Upper lobe of left lung (tissue), 6 donors: ENCODE results near the gene MPRIP. TPM values are rescaled to one million over a fixed set of nuclear protein-coding genes. Genes with fewer than 3 reads are reported as not detected.

Experiments
- ATAC-seq, 2 donors: fragments of 200-7000 bp; cut with Tn5 transposase; one replicate each; pipeline ENCODE4 v1.9.1; 2022; ENCODE audit warnings: mild to moderate bottlenecking in 2 of 2, moderate library complexity in 2 of 2; ENCODE audit not compliant: low FRiP score in 2 of 2
- DNase-seq, 2 donors: peaks; one replicate each; pipeline ENCODE4 v3.0.0-alpha.2; 2019 to 2020
- H3K27ac ChIP-seq, 4 donors: fragments of 200-600 bp; sonication (generic); one replicate each; pipeline ENCODE4 v1.5.1; 2016 to 2019
- H3K27me3 ChIP-seq, 4 donors: fragments of 200-600 bp; sonication (generic); one replicate each; pipeline ENCODE4 v1.5.1; 2017 to 2019
- H3K36me3 ChIP-seq, 4 donors: fragments of 200-600 bp; sonication (generic); one replicate each; pipeline ENCODE4 v1.5.1; 2016 to 2019
- H3K4me1 ChIP-seq, 4 donors: fragments of 200-600 bp; sonication (generic); one replicate each; pipeline ENCODE4 v1.5.1; 2018 to 2019
- H3K4me3 ChIP-seq, 4 donors: fragments of 200-600 bp; sonication (generic); one replicate each; pipeline ENCODE4 v1.5.1; 2017 to 2019; ENCODE audit warnings: mild to moderate bottlenecking in 2 of 4, moderate library complexity in 1 of 4
- H3K9me3 ChIP-seq, 4 donors: fragments of 200-600 bp; sonication (generic); one replicate each; pipeline ENCODE4 v1.5.1; 2018 to 2019
- CTCF ChIP-seq, 6 experiments: fragments of 450-650 bp in 4 of 6; fragments of 200-600 bp in 2 of 6; sonication (generic) in 2 of 6; IDR thresholded peaks; one replicate each; pipeline ENCODE4 v1.5.1; 2016 to 2019; ENCODE audit warnings: antibody characterized with exemption in 6 of 6
- EP300 ChIP-seq, 4 donors: sonication (generic); formaldehyde crosslinking; IDR thresholded peaks; one replicate each; pipeline ENCODE4 v1.5.1; 2017; ENCODE audit warnings: antibody characterized with exemption in 4 of 4, control low read depth in 2 of 4
- POLR2A ChIP-seq, 4 donors: fragments of 450-650 bp; IDR thresholded peaks; one replicate each; pipeline ENCODE4 v1.5.1; 2016 to 2017; ENCODE audit warnings: antibody characterized with exemption in 4 of 4, mild to moderate bottlenecking in 2 of 4
- POLR2AphosphoS5 ChIP-seq, 2 donors: sonication (generic); formaldehyde crosslinking; IDR thresholded peaks; one replicate each; pipeline ENCODE4 v1.5.1; 2017; ENCODE audit warnings: antibody characterized with exemption in 2 of 2
- WGBS, 2 donors: methylation state at CpG; one replicate each; pipeline ENCODE4 v1.1.5; 2017 to 2018; 5-methylcytosine and 5-hydroxymethylcytosine counted together
- total RNA-seq, 6 donors: library from RNA; depleted of rRNA in 4 of 6; stranded (reverse); fragments of >200 nt in 4 of 6; gene quantifications; one replicate each; pipeline versions ENCODE4 v1.1.0 to v1.2.1, GENCODE V29; 2016 to 2021
- donor health status: DM: no; HTN: no; CAD: no; lungs with moderate emphysema.
- donor health status: DM: no; HTN: yes; CAD: no; lungs with severe emphysema.

MPRIP gene
- total RNA-seq, 6 donors from 2014 or later = 201 to 380 (median 285) TPM

- Histone ChIP-seq H3K27ac (no peak overlapping the region), H3K4me3 (no peak overlapping the region), H3K36me3 (peaks cover 0 to 22% (median 2%) of the 10 kb centered on the region in 4 donors), H3K9me3 (no peaks in the 10 kb centered on the region), H3K4me1 (peaks cover 31 to 46% (median 36%) of the 10 kb centered on the region in 4 donors), H3K27me3 (no peaks in the 10 kb centered on the region)
- ATAC-seq (no peak), DNase-seq (no peak)
- no peak for TF ChIP-seq CTCF (IDR thresholded peaks at IDR 0.05)
- TF ChIP-seq POLR2AphosphoS5 (IDR thresholded peaks at IDR 0.05) = no peak
- no peak for TF ChIP-seq POLR2A (IDR thresholded peaks at IDR 0.05)
- TF ChIP-seq EP300 (IDR thresholded peaks at IDR 0.05) = no peak
- WGBS, 2 donors = 82 to 86% methylated on average over 10 to 14 of the region's 14 CpGs
Observed at GRCh38 chr17:17071531-17072360, 29.5 kb downstream of the MPRIP start.

DNA sequence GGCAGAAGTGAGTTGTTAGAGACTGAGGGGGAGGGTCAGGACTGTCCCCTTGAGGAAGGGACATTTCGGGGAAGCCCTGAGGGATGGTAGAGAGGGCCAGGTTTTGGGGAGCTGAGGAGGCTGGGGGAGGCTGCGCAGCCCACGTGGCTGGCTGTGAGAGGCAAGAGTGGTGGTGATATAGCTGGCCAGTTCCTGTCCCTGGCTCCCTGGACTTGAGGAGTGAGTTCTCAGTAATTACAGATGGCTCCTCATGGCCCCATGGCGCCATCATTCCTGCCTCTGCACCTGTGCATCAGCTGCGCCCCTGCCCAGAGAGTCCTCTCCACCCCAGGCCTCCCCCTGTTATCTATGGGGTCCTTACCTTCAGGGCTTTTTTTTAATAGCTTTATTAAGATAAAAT, 30.3 kb downstream of the MPRIP start:
- 87 to 92% methylated on average over 5 of the region's 5 CpGs for WGBS, 2 donors
- H3K4me1 ChIP-seq = peaks cover 31 to 39% (median 36%) of the 10 kb centered on the region in 4 donors

DNA sequence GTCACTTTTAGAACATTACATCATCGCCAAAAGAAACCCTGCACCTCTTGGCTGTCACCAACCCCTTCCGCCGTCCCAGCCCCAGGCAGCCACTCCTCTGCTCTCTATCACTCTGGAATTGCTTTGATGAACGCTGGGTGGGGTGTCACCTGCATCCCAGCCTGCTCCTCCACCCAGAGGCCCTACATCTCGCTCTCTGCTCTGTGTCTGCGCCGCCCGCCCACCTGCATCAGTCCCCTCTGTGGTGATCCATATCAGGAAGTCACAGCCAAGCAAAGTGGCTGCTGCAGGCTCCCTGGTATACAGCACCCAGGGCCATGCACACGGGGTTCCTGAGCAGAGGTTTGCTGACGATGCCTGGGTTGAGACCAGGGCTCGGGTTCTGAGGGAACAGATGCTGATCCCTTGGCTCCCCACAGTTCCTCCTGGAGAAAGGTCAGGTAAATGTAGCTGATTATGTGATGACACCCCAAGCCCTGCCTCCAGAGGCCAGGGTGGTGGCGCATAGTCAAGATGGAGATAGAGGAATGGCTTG, 30.8 kb downstream of the MPRIP start:
- no peak for TF ChIP-seq POLR2AphosphoS5 (IDR thresholded peaks at IDR 0.05)
- TF ChIP-seq EP300 (IDR thresholded peaks at IDR 0.05) = no peak
- no peak for TF ChIP-seq CTCF (IDR thresholded peaks at IDR 0.05)
- no peak for TF ChIP-seq POLR2A (IDR thresholded peaks at IDR 0.05)
- Histone ChIP-seq H3K4me3 (no peak overlapping the region), H3K4me1 (peaks cover 36 to 42% (median 39%) of the 10 kb centered on the region in 4 donors), H3K27me3 (no peaks in the 10 kb centered on the region), H3K9me3 (no peaks in the 10 kb centered on the region), H3K27ac (peak overlapping the region in 1 of 4 donors; percentile 17), H3K36me3 (peaks cover 0 to 34% (median 6%) of the 10 kb centered on the region in 4 donors)
- ATAC-seq (no peak), DNase-seq (no peak)
- WGBS, 2 donors = 88 to 91% methylated on average over 9 to 12 of the region's 12 CpGs

More for the DNA sequence above, 30.3 kb downstream of the MPRIP start:
- no peak for ATAC-seq
- Histone ChIP-seq H3K36me3 (peaks cover 0 to 29% (median 2%) of the 10 kb centered on the region in 4 donors), H3K27me3 (no peaks in the 10 kb centered on the region), H3K9me3 (no peaks in the 10 kb centered on the region), H3K4me3 (no peak overlapping the region), H3K27ac (no peak overlapping the region)
- DNase-seq = no peak
- TF ChIP-seq EP300 (IDR thresholded peaks at IDR 0.05) = no peak
- TF ChIP-seq POLR2AphosphoS5 (IDR thresholded peaks at IDR 0.05) = no peak
- no peak for TF ChIP-seq POLR2A (IDR thresholded peaks at IDR 0.05)
- TF ChIP-seq CTCF (IDR thresholded peaks at IDR 0.05) = no peak

DNA sequence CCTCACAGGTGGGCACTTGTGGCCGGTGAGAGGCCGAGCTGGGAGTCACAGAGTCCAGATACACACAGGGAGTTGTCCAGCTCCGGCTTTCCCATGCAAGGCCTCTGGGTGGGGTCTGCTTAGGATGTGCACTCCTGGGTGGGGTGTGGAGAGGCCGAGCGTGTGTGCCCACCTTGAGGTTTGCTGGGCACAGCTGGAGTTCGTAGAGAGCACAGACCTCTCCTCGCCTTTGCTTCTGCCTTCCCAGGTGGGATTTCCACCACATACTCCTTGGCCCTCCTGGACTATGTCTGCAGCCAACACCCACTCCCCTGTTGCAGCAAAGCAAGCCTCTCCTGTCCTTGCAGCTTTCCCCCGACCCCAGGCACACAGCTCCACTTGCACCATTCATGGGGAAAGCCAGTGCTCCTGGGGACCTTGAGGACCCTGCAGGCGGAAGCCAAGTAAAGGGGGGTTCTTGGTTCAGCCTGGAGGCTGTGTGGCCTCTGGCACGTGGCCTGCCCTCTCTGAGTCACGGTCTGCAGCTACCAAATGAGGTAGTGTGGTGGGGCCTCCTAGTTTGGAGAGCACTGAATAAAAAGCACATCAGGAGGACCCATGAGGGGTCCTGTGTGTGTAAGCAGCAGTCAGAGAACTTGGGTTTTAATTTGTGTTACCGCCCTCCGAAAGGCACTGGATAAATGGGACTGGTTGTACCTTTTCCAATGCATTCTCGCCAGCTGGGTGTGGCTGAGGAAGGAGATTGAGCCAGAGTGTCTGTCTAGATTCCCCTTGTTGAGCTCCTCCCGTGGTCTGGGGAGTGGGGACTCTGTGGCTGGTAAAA, 31.5 kb downstream of the MPRIP start:
- peak overlapping the region in 2 of 4 donors; percentile 6 to 17 for H3K27ac ChIP-seq
- peaks cover 0 to 41% (median 8%) of the 10 kb centered on the region in 4 donors for H3K36me3 ChIP-seq
- WGBS, 2 donors = 71 to 77% methylated on average over 7 to 15 of the region's 15 CpGs
- TF ChIP-seq POLR2A (IDR thresholded peaks at IDR 0.05) (no peak), CTCF (IDR thresholded peaks at IDR 0.05) (no peak), POLR2AphosphoS5 (IDR thresholded peaks at IDR 0.05) (no peak), EP300 (IDR thresholded peaks at IDR 0.05) (no peak)
- DNase-seq = no peak
- ATAC-seq = peak in 1 of 2 donors; percentile 74
- H3K4me1 ChIP-seq = peaks cover 43 to 48% (median 45%) of the 10 kb centered on the region in 4 donors
- H3K27me3 ChIP-seq = no peaks in the 10 kb centered on the region
- H3K4me3 ChIP-seq = no peak overlapping the region
- H3K9me3 ChIP-seq = no peaks in the 10 kb centered on the region
